Measurements from ENCODE around the gene FZD7. TPM values are rescaled to one million over a fixed set of nuclear protein-coding genes. Genes with fewer than 3 reads are reported as not detected.
A peak's percentile ranks its signal among the peaks of the same experiment; 100 is the strongest.

Gene FZD7
- total RNA-seq, 1 donor from 2014 or later, result 37.1 TPM

DNA sequence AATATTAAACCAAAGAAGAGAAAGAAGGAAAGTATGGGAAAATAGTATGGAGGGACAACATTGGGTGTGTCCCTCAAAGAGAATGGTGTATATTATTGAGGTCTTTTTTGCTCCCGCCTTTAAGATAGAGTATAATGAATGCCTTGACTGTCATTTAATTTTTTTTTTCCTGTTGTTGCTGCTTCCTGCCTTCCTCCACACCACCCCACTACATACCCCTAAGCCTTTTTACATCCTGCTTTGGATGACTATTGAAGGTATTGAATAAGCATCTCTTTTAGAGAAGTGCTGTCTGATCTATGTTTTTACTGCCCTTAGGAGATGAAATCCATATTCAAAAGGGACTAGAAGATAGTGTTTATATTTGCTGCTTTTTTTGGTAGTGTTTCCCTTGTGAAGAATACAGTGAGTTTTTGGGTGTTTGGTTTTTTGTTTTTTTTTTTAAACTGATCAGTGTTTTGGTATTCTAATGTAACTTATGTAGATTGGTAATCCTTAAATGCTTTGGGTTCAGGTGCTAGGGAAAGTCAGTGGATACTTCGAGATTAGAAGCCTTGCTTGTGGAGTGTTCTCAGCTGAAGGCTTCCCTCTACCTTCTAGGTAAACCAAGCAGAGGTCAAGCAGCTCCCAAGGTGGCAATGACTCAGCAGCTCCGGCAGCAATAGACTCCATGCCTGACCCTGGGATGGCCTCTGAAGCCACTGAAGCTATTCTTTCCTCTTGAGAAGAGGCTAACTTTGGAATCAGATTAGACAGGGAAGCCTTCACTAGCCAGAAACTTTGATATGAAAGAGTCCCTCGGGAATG, 5.0 kb downstream of the FZD7 start:
- peaks cover 41% of the 10 kb centered on the region for H3K4me1 ChIP-seq
- no peaks in the 10 kb centered on the region for H3K9me3 ChIP-seq
- peak overlapping the region; percentile 34 for H3K27ac ChIP-seq
- intact Hi-C loops (cut with DNase I), result loop anchor here (5.0 to 10.0 kb wide), 2 partner anchors 134 to 154 kb away; no protein-coding TSS in a partner anchor
- no peaks in the 10 kb centered on the region for H3K36me3 ChIP-seq
- no peak for DNase-seq (ENCODE audit: extremely low spot score in 2 of 2)
- H3K4me3 ChIP-seq, result peak overlapping the region in 1 of 2 donors; percentile 20
- no peaks in the 10 kb centered on the region for H3K27me3 ChIP-seq
- TF ChIP-seq POLR2A (IDR thresholded peaks at IDR 0.05) (no peak), POLR2AphosphoS5 (IDR thresholded peaks at IDR 0.05; ENCODE audit: insufficient read depth in 1 of 2, low read depth in 1 of 2) (no peak)
- TF ChIP-seq, protein P1, sequence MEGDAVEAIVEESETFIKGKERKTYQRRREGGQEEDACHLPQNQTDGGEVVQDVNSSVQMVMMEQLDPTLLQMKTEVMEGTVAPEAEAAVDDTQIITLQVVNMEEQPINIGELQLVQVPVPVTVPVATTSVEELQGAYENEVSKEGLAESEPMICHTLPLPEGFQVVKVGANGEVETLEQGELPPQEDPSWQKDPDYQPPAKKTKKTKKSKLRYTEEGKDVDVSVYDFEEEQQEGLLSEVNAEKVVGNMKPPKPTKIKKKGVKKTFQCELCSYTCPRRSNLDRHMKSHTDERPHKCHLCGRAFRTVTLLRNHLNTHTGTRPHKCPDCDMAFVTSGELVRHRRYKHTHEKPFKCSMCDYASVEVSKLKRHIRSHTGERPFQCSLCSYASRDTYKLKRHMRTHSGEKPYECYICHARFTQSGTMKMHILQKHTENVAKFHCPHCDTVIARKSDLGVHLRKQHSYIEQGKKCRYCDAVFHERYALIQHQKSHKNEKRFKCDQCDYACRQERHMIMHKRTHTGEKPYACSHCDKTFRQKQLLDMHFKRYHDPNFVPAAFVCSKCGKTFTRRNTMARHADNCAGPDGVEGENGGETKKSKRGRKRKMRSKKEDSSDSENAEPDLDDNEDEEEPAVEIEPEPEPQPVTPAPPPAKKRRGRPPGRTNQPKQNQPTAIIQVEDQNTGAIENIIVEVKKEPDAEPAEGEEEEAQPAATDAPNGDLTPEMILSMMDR (IDR thresholded peaks at IDR 0.05), result no peak

DNA sequence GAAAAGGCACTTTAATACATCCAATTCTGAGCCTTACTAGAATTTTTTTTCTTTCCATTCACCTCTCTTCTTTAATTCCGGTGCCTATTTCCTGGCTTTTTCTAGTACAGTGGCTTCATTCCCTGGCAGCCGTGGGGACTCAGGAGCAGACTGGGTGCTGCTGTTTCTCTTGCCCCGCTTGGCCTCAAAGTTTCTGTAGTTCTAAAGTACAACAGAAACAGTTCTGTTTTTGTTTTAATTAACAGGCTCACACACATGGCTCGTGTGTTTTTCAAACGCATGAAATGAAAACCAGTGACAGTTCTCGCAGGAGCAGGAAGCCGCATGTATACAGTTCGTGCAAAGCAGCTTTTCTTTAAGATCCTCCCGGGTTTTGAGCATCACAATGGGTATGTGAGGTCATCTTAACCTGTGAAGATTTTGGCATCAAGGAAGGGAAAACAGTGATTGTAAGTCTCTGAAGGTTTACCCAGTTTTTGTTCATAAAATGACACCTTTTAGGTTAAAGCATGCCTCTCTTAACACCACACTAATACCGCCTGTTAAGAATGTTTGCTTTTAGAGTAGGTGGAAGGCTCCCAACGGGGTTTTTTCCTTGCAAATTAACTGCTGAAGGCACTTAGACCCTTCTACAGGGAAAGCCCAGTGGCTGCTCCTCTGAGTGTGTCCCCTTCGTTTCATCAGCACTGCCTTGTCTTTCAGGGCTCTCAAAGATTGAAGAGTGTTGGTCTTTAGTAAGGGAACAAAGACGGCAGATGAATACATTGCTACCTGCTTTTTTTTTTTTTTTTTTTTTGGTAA, 5.8 kb downstream of the FZD7 start:
- peak overlapping the region; percentile 34 for H3K27ac ChIP-seq
- H3K36me3 ChIP-seq, result no peaks in the 10 kb centered on the region
- H3K9me3 ChIP-seq, result no peaks in the 10 kb centered on the region
- TF ChIP-seq POLR2A (IDR thresholded peaks at IDR 0.05), result no peak
- TF ChIP-seq, protein P1 (IDR thresholded peaks at IDR 0.05), result no peak
- TF ChIP-seq POLR2AphosphoS5 (IDR thresholded peaks at IDR 0.05; ENCODE audit: insufficient read depth in 1 of 2, low read depth in 1 of 2), result no peak
- intact Hi-C loops (cut with DNase I), result loop anchor here (5.0 to 10.0 kb wide), 2 partner anchors 133 to 155 kb away; no protein-coding TSS in a partner anchor
- DNase-seq (ENCODE audit: extremely low spot score in 2 of 2), result no peak
- H3K27me3 ChIP-seq, result no peaks in the 10 kb centered on the region
- peak overlapping the region in 1 of 2 donors; percentile 20 for H3K4me3 ChIP-seq
- peaks cover 41% of the 10 kb centered on the region for H3K4me1 ChIP-seq

DNA sequence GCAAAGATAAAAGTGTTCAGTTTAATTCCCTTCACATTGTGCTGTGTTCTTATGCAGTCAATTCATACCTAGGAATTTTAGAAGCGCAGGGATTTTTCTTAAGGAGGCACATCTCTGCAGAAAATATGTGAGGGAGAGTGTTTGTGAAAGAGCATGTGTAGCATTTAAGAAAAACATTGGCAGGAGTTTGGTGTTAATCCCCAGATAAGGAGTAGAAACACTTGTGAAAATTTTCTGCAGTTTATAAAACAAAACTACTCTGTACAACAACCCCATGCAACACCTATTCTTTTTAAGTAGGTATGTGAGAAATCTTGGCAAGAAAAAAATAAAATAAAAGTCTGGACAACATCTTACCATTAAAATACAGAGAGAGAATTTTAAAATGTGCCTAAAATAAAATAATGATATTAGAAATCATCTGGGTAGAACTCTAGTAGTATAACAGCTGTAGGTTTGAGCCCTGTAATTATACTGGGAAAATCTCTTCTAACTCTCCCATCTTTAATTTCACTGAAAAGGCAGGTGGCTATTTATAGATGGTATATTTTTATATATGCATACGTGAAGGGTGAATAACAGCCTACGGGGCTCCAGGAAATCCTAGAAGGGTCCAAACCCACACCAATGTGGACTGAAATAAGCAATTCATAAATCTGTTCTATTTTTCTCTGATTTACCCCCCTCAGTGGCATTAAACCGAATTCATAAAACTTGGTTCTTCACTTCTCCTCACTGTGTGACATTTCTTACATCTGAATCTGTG, 6.6 kb downstream of the FZD7 start:
- DNase-seq (ENCODE audit: extremely low spot score in 2 of 2), result no peak
- Histone ChIP-seq H3K4me3 (no peak overlapping the region), H3K27ac (peak overlapping the region; percentile 34), H3K27me3 (no peaks in the 10 kb centered on the region), H3K36me3 (no peaks in the 10 kb centered on the region), H3K4me1 (peaks cover 33% of the 10 kb centered on the region), H3K9me3 (no peaks in the 10 kb centered on the region)
- intact Hi-C loops (cut with DNase I), result no loop called here
- TF ChIP-seq POLR2AphosphoS5 (IDR thresholded peaks at IDR 0.05; ENCODE audit: insufficient read depth in 1 of 2, low read depth in 1 of 2), result no peak
- no peak for TF ChIP-seq POLR2A (IDR thresholded peaks at IDR 0.05)
- TF ChIP-seq, protein P1 (IDR thresholded peaks at IDR 0.05), result no peak

DNA sequence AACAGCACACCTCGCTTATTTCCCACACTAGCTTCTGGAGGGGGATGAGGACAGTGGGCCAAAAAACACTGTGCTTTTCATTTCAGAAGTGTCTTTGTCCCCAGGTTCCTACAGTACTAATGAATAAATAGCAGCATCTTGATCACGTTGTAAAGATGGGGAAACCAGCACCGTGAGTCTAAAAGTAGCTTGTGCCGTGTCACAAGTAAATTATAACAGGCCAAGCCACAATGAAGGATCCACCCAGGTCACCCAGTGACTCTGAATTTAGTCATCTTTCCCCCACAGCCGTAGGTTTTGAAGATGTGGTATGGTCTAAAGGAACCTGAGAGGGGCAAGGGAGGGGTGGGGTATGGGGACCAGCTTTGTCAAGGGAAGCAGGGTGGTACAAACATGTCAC, 8.8 kb downstream of the FZD7 start:
- TF ChIP-seq, protein P1 (IDR thresholded peaks at IDR 0.05), result no peak
- no peak for TF ChIP-seq POLR2AphosphoS5 (IDR thresholded peaks at IDR 0.05; ENCODE audit: insufficient read depth in 1 of 2, low read depth in 1 of 2)
- TF ChIP-seq POLR2A (IDR thresholded peaks at IDR 0.05), result no peak
- H3K27ac ChIP-seq, result no peak overlapping the region

More for the DNA sequence above, 8.8 kb downstream of the FZD7 start:
- DNase-seq (ENCODE audit: extremely low spot score in 2 of 2), result no peak
- H3K27me3 ChIP-seq, result no peaks in the 10 kb centered on the region
- H3K4me3 ChIP-seq, result no peak overlapping the region
- H3K9me3 ChIP-seq, result no peaks in the 10 kb centered on the region
- peaks cover 17% of the 10 kb centered on the region for H3K4me1 ChIP-seq
- no peaks in the 10 kb centered on the region for H3K36me3 ChIP-seq
- intact Hi-C loops (cut with DNase I), result no loop called here
